HG02571 (cell line): ENCODE results near the gene LSMEM2.
"Not testable (repeated sequence)": the region's sequence is repeated elsewhere in the genome, so short reads cannot be mapped to it uniquely, and the experiment has no call there.

Experiments used
- ATAC-seq: cut with Tn5 transposase; IDR thresholded peaks from one replicate; pipeline ENCODE4 v1.9.1; 2021; ENCODE audit warnings: mild to moderate bottlenecking, moderate library complexity; ENCODE audit not compliant: unreplicated experiment

LSMEM2 gene

DNA sequence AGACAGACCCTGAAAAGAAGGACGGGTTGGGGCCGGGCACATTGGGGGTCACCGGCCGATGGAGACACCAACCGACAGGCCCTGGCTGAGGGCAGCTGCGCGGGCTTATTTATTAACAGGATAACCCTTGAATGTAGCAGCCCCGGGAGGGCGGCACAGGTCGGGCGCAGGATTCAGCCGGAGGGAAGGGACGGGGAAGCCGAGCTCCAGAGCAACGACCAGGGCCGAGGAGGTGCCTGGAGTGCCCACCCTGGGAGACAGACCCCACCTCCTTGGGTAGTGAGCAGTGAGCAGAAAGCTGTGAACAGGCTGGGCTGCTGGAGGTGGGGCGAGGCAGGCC, 2.2 kb upstream of the LSMEM2 start:
- ATAC-seq, result no peak

- no peak for ATAC-seq
Measured at GRCh38 chr3:50278123-50278879, 586 bp upstream of the LSMEM2 start.

- ATAC-seq, result no peak
Measured at GRCh38 chr3:50279255-50280016, 549 bp downstream of the LSMEM2 start.

DNA sequence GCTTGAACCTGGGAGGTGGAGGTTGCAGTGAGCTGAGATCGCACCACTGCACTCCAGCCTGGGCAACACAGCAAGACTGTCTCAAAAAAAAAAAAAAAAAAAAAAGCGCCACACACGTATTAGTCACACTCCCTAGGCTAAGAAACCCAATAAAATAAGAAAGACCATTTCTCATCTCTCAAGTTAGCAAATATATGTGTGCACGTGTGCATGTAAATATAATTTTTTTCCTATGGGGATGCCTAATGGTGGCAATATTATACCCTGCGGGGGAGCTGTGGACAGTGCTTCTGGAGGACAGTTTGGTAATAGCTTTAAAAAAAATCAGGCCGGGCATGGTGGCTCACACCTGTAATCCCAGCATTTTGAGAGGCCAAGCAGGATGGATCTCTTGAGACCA, 5.2 kb downstream of the LSMEM2 start:
- not testable (repeated sequence) for ATAC-seq

- no peak for ATAC-seq
Measured at GRCh38 chr3:50286322-50287227, 7.7 kb downstream of the LSMEM2 start.

DNA sequence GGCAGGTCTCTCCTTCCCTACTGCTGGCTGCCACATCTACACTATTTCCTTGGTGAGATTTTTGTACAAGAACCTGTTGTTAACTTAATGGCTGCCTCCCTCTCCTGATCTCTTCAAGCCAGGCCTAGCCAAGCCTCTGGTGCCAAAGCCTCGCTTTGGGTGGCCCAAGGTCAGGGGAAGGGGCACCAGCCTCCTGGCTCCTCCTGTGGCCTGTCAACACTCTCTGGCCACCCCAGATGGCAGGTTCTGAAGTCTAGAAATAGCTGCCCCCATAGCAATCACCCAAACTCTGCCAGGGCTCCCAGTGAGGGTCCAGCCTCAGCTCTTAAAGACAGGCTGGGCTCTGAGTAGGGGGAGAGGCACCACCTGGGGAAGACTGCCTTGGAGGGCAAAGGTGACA, 8.4 kb downstream of the LSMEM2 start:
- ATAC-seq, result no peak

DNA sequence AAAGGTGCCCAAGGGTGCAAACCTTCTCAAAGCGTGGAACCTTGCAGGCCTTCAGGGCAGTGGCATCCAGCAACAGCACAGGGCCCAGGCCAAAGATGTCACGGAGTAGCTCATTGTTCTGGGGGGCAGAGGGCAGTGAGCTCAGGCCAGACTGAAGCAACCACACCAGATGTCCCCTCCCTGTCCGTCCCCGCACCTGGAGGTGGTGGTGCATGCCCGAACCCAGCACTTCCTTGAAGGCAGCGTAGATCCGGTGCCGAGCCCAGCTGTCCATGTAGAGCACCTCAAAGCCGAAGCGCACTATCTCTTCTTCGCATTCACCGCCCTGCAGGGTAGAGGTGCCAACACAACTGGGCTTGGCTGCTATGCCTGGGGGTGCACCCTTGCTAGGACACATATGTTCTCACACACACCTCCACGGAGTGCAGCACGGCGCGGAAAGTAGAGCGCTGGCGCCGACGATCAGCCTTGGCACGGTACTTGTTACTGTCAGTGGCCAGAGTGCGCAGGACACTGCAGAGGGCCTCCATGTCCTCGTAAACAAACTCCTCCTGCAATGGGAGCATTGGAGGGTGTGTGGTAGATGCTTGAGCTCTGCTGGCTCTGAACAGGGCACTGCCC, 9.6 kb downstream of the LSMEM2 start:
- ATAC-seq, result no peak

GRCh38 chr3:50289130-50289529, 10.2 kb downstream of the LSMEM2 start:
- no peak for ATAC-seq

DNA sequence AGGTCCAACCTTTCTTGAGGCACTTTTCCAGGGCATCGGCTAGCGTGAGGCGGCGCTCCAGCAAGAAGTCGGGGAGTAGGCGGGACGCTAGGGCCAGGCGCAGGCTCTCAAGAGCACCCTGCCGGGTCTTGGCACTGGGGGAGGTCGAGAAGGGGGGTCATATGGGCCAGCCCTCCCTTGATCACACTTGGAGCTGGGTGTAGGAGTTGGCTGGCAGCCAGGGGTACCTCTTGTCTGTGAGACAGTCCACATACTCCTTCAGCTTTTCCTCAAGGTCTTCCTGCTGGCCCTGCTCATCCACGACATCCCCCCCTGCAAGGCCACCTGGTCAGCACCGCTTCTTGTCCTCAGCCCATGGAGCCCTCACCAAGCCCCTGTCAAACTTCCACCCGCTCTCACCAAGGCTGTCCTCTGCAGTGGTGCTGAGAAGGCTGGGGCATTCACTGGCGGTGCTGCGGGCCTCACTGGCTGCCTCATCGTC, 11.3 kb downstream of the LSMEM2 start:
- no peak for ATAC-seq

DNA sequence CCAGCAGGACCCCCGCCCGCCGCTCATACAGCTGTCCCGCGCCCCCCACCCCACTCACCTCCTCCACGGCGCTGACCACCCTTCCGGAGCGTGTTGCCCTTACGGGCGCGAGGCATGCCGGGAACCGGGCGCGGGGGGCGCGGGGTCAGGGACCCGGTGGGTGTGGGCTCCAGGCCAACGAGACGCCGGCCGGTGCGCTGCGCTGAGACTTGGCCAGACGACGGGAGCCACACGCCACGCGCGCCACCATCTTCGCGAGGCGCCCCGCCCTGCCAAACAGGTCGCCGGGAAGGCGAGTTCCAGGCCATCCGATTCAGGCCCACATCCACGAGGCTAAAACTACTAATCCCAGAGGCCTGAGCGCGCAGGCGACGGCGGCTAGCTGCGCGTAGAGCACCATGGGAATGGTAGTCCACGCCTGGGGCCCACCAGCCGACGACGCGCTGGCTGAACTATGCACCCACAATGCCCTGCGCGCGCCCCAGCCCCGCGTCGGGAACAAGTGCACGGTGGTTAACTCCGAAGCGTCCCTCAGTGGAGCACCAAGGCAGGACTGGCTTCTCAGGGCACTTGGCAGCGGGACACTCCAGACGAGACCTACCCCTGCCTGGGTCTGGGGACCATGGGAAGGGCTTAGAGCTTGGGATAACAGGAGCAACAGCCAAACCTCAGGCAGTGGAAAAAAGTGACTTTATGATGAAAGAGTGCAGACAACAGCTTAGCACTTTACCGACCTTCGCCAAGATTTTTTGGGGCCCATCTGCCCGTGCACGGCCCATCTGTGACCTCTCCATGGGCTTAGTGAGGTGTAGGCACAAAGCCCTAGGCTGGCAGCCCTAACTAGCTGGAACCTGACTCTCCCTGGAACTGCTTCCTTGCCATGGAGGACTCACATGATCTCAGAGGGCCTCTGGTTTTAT, 13.5 kb downstream of the LSMEM2 start, which contains the start of gene IFRD2:
Gene IFRD2, minus strand, starts transcription at position 271 of the 920 bp plus-strand sequence. Its CDS starts 155 bp downstream, at position 116.
- peak; percentile 83 for ATAC-seq

- ATAC-seq, result no peak
Measured at GRCh38 chr3:50293079-50293801, 14.4 kb downstream of the LSMEM2 start.

DNA sequence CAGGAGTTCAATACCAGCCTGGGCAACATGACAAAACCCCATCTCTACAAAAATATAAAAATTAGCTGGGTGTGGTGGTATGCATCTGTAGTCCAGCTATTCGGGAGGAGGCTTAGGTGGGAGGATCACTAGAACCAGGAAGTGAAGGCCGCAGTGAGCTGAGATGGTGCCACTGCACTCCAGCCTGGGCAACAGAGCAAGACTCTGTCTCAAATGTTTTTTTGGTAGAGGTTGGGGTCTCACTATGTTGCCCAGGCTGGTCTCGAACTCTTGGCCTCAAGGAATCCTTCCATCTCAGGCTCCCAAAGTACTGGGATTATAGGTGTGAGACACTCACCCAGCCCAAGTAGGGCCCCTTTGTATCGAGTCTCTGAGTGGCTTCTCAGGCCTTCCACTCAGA, 15.2 kb downstream of the LSMEM2 start:
- ATAC-seq, result no peak

DNA sequence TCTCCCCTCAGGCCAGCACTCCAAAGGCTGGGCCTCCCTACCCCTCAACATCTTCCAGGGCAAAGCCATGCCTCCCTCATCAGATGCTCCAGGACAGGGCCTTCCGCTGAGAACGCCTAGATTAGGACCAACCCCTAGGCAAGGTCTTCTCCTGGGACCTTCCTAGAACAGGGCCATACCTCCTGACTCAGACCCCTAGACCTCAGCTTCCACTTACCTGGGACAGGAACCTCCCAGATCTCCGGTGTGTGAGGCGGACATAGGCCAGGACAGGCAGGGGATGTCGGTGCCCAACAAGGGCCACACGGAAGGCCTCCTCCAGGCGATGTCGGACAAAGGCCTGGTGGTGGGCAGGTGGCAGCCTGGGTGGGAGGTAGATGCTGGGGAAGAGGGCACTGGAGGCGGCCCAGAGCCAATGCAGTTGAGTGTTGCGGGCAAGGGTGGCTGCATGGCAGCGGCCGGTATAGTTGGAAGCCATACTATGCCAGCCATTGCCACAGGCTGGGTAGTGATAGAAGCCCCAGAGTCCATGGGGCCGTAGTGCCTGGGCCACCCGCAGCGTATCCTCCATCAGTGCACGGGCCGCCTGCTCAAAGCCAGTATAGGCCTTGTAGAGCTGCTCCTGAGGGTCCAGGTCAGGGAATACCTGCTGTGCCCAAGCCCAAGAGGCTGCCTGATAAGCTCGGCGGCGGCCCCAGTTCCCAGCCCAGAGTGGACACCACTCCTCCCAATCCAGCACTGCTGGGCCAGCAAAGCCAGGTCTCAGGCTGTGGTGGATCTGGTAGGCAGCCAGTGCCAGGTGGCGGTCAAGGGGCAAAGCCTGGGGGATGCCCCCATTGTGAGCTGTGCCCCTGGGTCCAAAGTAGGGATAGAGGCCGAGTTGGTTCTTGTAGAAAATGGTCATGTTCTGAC, 15.9 kb downstream of the LSMEM2 start:
- ATAC-seq, result no peak

- ATAC-seq, result no peak
Measured at GRCh38 chr3:50295553-50296431, 16.9 kb downstream of the LSMEM2 start.

- ATAC-seq, result no peak
Measured at GRCh38 chr3:50296721-50297383, 18.0 kb downstream of the LSMEM2 start.

GRCh38 chr3:50297384-50297775, 18.5 kb downstream of the LSMEM2 start:
- ATAC-seq, result no peak
